ENCODE data around the gene GMCL2.

GMCL2 gene

DNA sequence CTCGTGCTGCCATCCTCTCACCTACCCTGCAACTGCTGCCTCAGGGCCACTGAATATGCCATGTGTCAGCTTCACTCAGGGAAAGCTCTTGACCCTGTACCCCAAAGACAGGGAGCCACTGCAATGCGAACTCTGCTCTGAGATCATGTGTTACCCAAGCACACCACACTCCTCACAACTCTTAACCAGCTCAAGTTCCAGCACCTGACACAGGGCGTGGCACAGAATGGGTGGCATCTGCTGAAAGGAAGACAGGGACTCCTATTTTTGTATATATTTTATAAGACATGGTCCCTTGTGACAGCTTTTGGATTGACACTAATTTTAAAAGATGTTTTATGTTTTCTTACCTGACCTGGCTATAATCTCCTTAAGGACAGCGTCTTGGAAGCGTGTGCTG, 34.7 kb upstream of the GMCL2 start:
- H3K4me3 ChIP-seq (ENCODE audit: low read depth, low read length) = no peak overlapping the region
- TF ChIP-seq, protein P1, sequence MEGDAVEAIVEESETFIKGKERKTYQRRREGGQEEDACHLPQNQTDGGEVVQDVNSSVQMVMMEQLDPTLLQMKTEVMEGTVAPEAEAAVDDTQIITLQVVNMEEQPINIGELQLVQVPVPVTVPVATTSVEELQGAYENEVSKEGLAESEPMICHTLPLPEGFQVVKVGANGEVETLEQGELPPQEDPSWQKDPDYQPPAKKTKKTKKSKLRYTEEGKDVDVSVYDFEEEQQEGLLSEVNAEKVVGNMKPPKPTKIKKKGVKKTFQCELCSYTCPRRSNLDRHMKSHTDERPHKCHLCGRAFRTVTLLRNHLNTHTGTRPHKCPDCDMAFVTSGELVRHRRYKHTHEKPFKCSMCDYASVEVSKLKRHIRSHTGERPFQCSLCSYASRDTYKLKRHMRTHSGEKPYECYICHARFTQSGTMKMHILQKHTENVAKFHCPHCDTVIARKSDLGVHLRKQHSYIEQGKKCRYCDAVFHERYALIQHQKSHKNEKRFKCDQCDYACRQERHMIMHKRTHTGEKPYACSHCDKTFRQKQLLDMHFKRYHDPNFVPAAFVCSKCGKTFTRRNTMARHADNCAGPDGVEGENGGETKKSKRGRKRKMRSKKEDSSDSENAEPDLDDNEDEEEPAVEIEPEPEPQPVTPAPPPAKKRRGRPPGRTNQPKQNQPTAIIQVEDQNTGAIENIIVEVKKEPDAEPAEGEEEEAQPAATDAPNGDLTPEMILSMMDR (IDR thresholded peaks at IDR 0.05; ENCODE audit: low read depth, low read length, missing control alignments) = no peak
- no peak for DNase-seq (ENCODE audit: low read depth)

DNA sequence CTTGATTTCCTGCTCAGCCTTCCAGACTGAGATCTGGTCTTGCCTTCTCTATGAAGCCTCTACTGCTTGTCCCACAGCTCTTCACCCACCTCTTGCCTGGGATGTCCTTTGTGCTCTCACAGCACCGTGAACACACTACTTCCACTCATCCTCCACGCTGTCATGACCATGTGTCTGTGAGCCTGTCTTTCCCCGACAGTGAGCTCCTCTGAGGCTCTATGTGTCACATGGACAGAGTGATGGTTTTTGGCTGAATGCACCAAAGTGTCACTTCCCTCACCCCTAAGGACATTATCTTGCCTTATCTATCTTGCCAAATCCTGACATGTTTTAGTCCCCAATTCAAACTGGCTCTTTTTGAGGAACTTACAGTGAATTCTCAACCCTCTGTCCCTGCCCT, 34.1 kb upstream of the GMCL2 start:
- TF ChIP-seq, protein P1 (IDR thresholded peaks at IDR 0.05; ENCODE audit: low read depth, low read length, missing control alignments) = no peak
- no peak for DNase-seq (ENCODE audit: low read depth)
- H3K4me3 ChIP-seq (ENCODE audit: low read depth, low read length) = no peak overlapping the region

DNA sequence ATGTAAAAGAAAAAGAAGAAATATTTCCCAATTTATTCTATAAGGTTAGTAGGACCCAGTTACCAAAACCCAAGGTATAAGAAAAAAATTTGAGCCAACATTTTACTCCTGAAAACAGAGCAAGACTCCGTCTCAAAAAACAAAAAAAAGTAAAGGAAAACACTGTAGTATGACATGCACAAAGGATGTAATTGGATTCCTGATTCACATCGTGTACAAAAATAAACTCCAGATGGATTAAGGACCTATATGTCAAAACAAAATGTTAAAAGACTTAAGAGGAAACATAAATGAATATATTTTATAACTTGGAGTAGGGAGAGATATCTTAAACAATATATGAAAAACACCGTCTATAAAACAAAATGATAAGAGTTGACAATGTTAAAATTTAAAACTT, 31.7 kb upstream of the GMCL2 start:
- no peak overlapping the region for H3K4me3 ChIP-seq (ENCODE audit: low read depth, low read length)
- TF ChIP-seq, protein P1 (IDR thresholded peaks at IDR 0.05; ENCODE audit: low read depth, low read length, missing control alignments) = no peak
- DNase-seq (ENCODE audit: low read depth) = no peak

DNA sequence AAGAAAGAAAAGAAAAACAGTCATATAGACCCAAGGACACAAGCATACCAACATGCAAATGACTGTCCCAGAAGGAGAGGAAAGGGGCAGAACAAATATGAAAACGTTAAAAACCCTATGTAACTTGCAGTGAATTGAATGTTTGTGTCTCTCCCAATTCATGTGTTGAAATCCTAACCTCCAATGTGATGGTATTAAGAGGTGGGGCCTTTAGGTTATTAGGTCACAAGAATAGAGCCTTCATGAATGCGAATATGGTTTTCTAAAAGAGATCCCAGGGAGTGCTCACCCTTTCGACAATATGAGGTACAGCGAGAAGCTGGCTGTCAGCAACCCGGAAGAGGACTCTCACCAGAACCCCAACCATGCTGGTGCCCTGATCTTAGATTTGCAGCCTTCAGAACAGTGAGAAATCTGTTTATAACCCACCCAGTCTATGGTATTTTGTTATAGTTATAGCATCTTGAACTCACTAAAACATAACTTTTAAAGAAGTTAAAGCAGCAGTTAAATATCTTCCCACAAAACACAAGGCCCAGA, 31.1 kb upstream of the GMCL2 start:
- no peak for DNase-seq (ENCODE audit: low read depth)
- no peak overlapping the region for H3K4me3 ChIP-seq (ENCODE audit: low read depth, low read length)
- TF ChIP-seq, protein P1 (IDR thresholded peaks at IDR 0.05; ENCODE audit: low read depth, low read length, missing control alignments) = no peak

DNA sequence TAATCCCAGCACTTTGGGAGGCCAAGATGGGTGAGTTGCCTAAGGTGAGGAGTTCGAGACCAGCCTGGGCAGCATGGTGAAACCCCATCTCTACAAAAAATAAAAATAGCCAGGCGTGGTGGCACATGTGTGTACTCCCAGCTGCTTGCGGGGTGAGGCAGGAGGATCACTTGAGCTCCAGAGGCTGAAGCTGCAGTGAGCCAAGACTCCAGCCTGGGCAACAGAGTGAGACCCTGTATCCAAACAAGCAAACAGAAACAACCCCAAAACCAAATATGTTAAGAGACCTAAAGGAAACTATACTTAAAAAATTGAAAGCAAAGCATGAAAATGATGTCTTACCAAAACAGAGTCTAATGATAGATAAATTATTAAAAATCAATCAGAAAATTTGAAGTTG, 29.6 kb upstream of the GMCL2 start:
- TF ChIP-seq, protein P1 (IDR thresholded peaks at IDR 0.05; ENCODE audit: low read depth, low read length, missing control alignments) = no peak
- no peak for DNase-seq (ENCODE audit: low read depth)
- no peak overlapping the region for H3K4me3 ChIP-seq (ENCODE audit: low read depth, low read length)

GRCh38 chr5:178216088-178216534, 28.9 kb upstream of the GMCL2 start:
- DNase-seq (ENCODE audit: low read depth) = no peak
- TF ChIP-seq, protein P1 (IDR thresholded peaks at IDR 0.05; ENCODE audit: low read depth, low read length, missing control alignments) = no peak
- H3K4me3 ChIP-seq (ENCODE audit: low read depth, low read length) = no peak overlapping the region

DNA sequence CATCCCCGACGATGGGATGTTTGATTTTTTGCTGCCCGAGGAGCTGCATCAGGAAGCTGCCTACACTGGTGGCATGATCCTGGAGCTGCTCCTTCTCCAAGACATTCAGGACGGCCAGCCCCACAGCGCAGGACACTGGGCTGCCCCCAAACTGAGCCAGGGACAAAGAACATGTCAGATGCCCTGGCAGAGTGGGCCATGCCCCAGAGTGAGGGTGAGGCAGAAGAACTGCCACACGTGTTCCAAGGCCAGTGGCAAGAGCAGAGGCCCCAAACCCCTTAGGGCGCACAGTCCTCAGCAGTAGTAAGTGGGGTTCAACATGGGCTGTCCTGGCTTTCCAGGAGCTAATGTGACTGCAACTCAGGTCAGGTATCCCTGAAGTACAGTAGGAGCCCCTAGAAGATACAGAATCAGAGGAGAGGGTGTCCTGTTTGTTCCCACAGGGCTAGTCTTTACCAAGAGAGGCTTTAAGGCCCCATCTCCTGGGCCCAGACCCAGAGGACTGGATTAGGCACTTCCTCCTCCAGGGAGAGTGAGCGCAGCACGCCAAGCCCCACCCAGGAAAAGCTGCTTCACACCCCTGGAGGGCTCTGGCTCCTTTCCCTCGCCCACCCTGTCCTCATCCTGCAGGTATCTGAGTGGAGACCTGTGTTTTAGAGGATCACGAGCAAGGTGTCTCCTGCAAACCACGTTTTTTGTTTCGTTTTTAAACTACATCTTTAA, 28.3 kb upstream of the GMCL2 start:
- TF ChIP-seq, protein P1 (IDR thresholded peaks at IDR 0.05; ENCODE audit: low read depth, low read length, missing control alignments) = no peak
- no peak overlapping the region for H3K4me3 ChIP-seq (ENCODE audit: low read depth, low read length)
- no peak for DNase-seq (ENCODE audit: low read depth)
